Hippocampal formation (tissue), 2 donors: ENCODE measurements around the gene FOXO3.
"Not testable (repeated sequence)": the region's sequence is repeated elsewhere in the genome, so short reads cannot be mapped to it uniquely, and the experiment has no call there.

ENCODE experiments used
- DNase-seq, 2 donors: peaks; one replicate each; lab custom pipeline; 2025; lab: John Stamatoyannopoulos, UW

The FOXO3 gene

GRCh38 chr6:108560463-108561308 is at the start of gene FOXO3:
Gene FOXO3, plus strand, starts transcription at chr6:108560917. Its CDS starts 292 bp downstream, at chr6:108561209.
- DNase-seq, result peak; percentile 82 to 83

GRCh38 chr6:108518714-108519576 is 41.8 kb upstream of the FOXO3 start:
- no peak for DNase-seq

- DNase-seq, result no peak
Observed at GRCh38 chr6:108521616-108522107, 39.1 kb upstream of the FOXO3 start.

- DNase-seq, result no peak
Observed at GRCh38 chr6:108523697-108524096, 37.0 kb upstream of the FOXO3 start.

GRCh38 chr6:108524528-108525248 is 36.0 kb upstream of the FOXO3 start:
- DNase-seq, result no peak

- DNase-seq, result peak in 1 of 2 donors; percentile 65
Observed at GRCh38 chr6:108526739-108527174, 34.0 kb upstream of the FOXO3 start.

GRCh38 chr6:108528878-108529277 is 31.8 kb upstream of the FOXO3 start:
- no peak for DNase-seq

- DNase-seq, result no peak
Observed at GRCh38 chr6:108531332-108531731, 29.4 kb upstream of the FOXO3 start.

- no peak for DNase-seq
Observed at GRCh38 chr6:108535114-108535742, 25.5 kb upstream of the FOXO3 start.

GRCh38 chr6:108535920-108536535 is 24.7 kb upstream of the FOXO3 start:
- not testable (repeated sequence) for DNase-seq

- DNase-seq, result peak; percentile 54 to 85
Observed at GRCh38 chr6:108541843-108542759, 18.6 kb upstream of the FOXO3 start.

GRCh38 chr6:108543175-108543940 is 17.4 kb upstream of the FOXO3 start:
- no peak for DNase-seq

GRCh38 chr6:108544606-108545005 is 16.1 kb upstream of the FOXO3 start:
- DNase-seq, result no peak

- no peak for DNase-seq
Observed at GRCh38 chr6:108546079-108547049, 14.4 kb upstream of the FOXO3 start.

GRCh38 chr6:108549241-108549640 is 11.5 kb upstream of the FOXO3 start:
- DNase-seq, result no peak

GRCh38 chr6:108549741-108550140 is 11.0 kb upstream of the FOXO3 start:
- no peak for DNase-seq

GRCh38 chr6:108550256-108550655 is 10.5 kb upstream of the FOXO3 start:
- DNase-seq, result no peak
